K562 (cell line): ENCODE measurements around the gene CENPT. TPM values are rescaled to one million over a fixed set of nuclear protein-coding genes. Genes with fewer than 3 reads are reported as not detected.
A peak's percentile ranks its signal among the peaks of the same experiment; 100 is the strongest.

Experiments used
- ATF1 ChIP-seq, 2 experiments: fragments of 450-650 bp in 1 of 2; IDR thresholded peaks; 2 replicates each; pipeline ENCODE4 v1.6.1; 2016; ENCODE audit warnings: missing compliant biosample characterization in 1 of 2, missing genetic modification characterization in 1 of 2
- BHLHE40 ChIP-seq: IDR thresholded peaks from 2 replicates; pipeline ENCODE4 v1.6.1; 2011; ENCODE audit warnings: low read length, improper control_type of control experiment
- CBX5 ChIP-seq: IDR thresholded peaks from 2 replicates; pipeline ENCODE4 v1.6.1; 2014; ENCODE audit warnings: low read depth, borderline replicate concordance
- COPS2 ChIP-seq: fragments of 450-650 bp; conservative IDR thresholded peaks from 2 replicates; pipeline ENCODE4 v1.6.1; 2016; ENCODE audit warnings: mild to moderate bottlenecking, moderate library complexity
- FIP1L1 ChIP-seq: fragments of 200-400 bp; formaldehyde crosslinking; IDR thresholded peaks from 2 replicates; pipeline ENCODE4 v1.6.1; 2018; ENCODE audit warnings: mild to moderate bottlenecking, low read depth, low read length; ENCODE audit not compliant: poor library complexity, severe bottlenecking
- HMG20B ChIP-seq: fragments of 250-450 bp; sonication (Bioruptor Pico); IDR thresholded peaks from 2 replicates; pipeline ENCODE4 v1.5.0; 2021; ENCODE audit warnings: mild to moderate bottlenecking
- KAT7 ChIP-seq: sonication (generic); formaldehyde crosslinking; IDR thresholded peaks from 2 replicates; pipeline ENCODE4 v1.8.0; 2022; ENCODE audit warnings: missing genetic modification reagents, mild to moderate bottlenecking, borderline replicate concordance
- KDM2B ChIP-seq: fragments of 250-450 bp; sonication (Bioruptor Pico); IDR thresholded peaks from 2 replicates; pipeline ENCODE4 v1.8.0; 2021; ENCODE audit warnings: mild to moderate bottlenecking, moderate library complexity
- KLF10 ChIP-seq: fragments of 250-450 bp; sonication (Bioruptor Pico); IDR thresholded peaks from 2 replicates; pipeline ENCODE4 v1.6.1; 2021; ENCODE audit warnings: matching md5 sums
- MEF2A ChIP-seq: IDR thresholded peaks from 2 replicates; pipeline ENCODE4 v1.6.1; 2011; ENCODE audit warnings: low read depth, mild to moderate bottlenecking, low read length, moderate library complexity; ENCODE audit not compliant: control insufficient read depth
- MTA2 ChIP-seq: fragments of 450-650 bp; IDR thresholded peaks from 2 replicates; pipeline ENCODE4 v1.6.1; 2016; ENCODE audit warnings: low read depth
- NCOR1 ChIP-seq: fragments of 450-650 bp; IDR thresholded peaks from 2 replicates; pipeline ENCODE4 v1.6.1; 2016; ENCODE audit warnings: mild to moderate bottlenecking, moderate library complexity
- POLR2AphosphoS2 ChIP-seq: IDR thresholded peaks from 2 replicates; pipeline ENCODE4 v1.6.1; 2012; ENCODE audit warnings: low read length, improper control_type of control experiment
- SRSF1 ChIP-seq: fragments of 200-400 bp; formaldehyde crosslinking; IDR thresholded peaks from 2 replicates; pipeline ENCODE4 v1.6.1; 2017; ENCODE audit warnings: mild to moderate bottlenecking, low read depth, low read length, moderate library complexity
- TFAM ChIP-seq: fragments of 250-450 bp; sonication (Bioruptor Pico); conservative IDR thresholded peaks from 2 replicates; pipeline ENCODE4 v1.5.0; 2021; ENCODE audit warnings: mild to moderate bottlenecking, moderate library complexity
- TSC22D4 ChIP-seq: fragments of 450-650 bp; IDR thresholded peaks from 2 replicates; pipeline ENCODE4 v1.6.1; 2016; ENCODE audit warnings: missing genetic modification characterization, missing biosample characterization, control low read depth
- XRCC3 ChIP-seq: fragments of 450-650 bp; IDR thresholded peaks from 2 replicates; pipeline ENCODE4 v1.6.1; 2017; ENCODE audit warnings: mild to moderate bottlenecking, moderate library complexity
- ZFPM2 ChIP-seq: fragments of 250-450 bp; sonication (Bioruptor Pico); IDR thresholded peaks from 2 replicates; pipeline ENCODE4 v1.5.1; 2022; ENCODE audit warnings: mild to moderate bottlenecking
- ZNF217 ChIP-seq: sonication (generic); formaldehyde crosslinking; IDR thresholded peaks from 2 replicates; pipeline ENCODE4 v1.8.0; 2022; ENCODE audit warnings: mild to moderate bottlenecking, missing genetic modification reagents
- ZNF224 ChIP-seq: sonication (generic); formaldehyde crosslinking; IDR thresholded peaks from 2 replicates; pipeline ENCODE4 v1.8.0; 2022; ENCODE audit warnings: mild to moderate bottlenecking, missing genetic modification reagents
- ZNF586 ChIP-seq: fragments of 450-650 bp; formaldehyde crosslinking; conservative IDR thresholded peaks from 2 replicates; pipeline ENCODE4 v1.4.0; 2020; ENCODE audit warnings: mild to moderate bottlenecking, moderate library complexity
- ZNF75A ChIP-seq: fragments of 450-650 bp; formaldehyde crosslinking; IDR thresholded peaks from 2 replicates; pipeline ENCODE4 v1.4.0; 2020; ENCODE audit warnings: mild to moderate bottlenecking
- polyA plus RNA-seq, 8 experiments: library from polyadenylated mRNA; depleted of rRNA in 4 of 8; stranded (reverse) in 5 of 8; unstranded in 3 of 8; fragments of >200 nt; fragmentation: Nextera tagmentation in 2 of 8; fragmentation: Illumina TruSeq in 1 of 8; extraction: Ambion mirVana in 2 of 8; extraction: Trizol in 1 of 8; gene quantifications; 2 replicates each; pipeline versions ENCODE4 v1.2.1 to v1.2.3, GENCODE V29; 2011 to 2014; ENCODE audit warnings: inconsistent platforms in 1 of 8, missing spikeins in 1 of 8
- total RNA-seq, 7 experiments: library from RNA; depleted of rRNA in 6 of 7; stranded (reverse); fragments of >200 nt in 6 of 7; fragmentation: Illumina TruSeq in 2 of 7; extraction: Trizol in 2 of 7; gene quantifications; 2 replicates each; pipeline versions ENCODE4 v1.2.1 to v1.2.3, GENCODE V29; 2011 to 2021; ENCODE audit warnings: low replicate concordance in 1 of 7
- TF ChIP-seq, protein P1 (sequence below): fragments of 250-450 bp; sonication (Bioruptor Pico); IDR thresholded peaks from 2 replicates; pipeline ENCODE4 v1.9.0; 2021; ENCODE audit warnings: mild to moderate bottlenecking
- TF ChIP-seq, protein P2 (sequence below), 2 experiments: fragments of 450-650 bp in 1 of 2; sonication (generic) in 1 of 2; formaldehyde crosslinking in 1 of 2; IDR thresholded peaks in 1 of 2; conservative IDR thresholded peaks in 1 of 2; 2 replicates each; pipeline versions ENCODE4 v1.6.1 to v1.8.1; 2016 to 2023; ENCODE audit warnings: mild to moderate bottlenecking in 2 of 2, moderate library complexity in 2 of 2, inconsistent platforms in 1 of 2, missing genetic modification reagents in 1 of 2
- TF ChIP-seq, protein P3 (sequence below): conservative IDR thresholded peaks from 2 replicates; pipeline ENCODE4 v1.6.1; 2011; ENCODE audit warnings: low read depth, mild to moderate bottlenecking, low read length; ENCODE audit not compliant: control insufficient read depth
- TF ChIP-seq, protein P4 (sequence below), 3 experiments: IDR thresholded peaks in 2 of 3; conservative IDR thresholded peaks in 1 of 3; 2 replicates each; pipeline ENCODE4 v1.5.1; 2011 to 2012; ENCODE audit warnings: low read length in 3 of 3, mild to moderate bottlenecking in 3 of 3, control low read depth in 2 of 3, improper control_type of control experiment in 1 of 3, inconsistent platforms in 1 of 3, low read depth in 1 of 3, mixed read lengths in 1 of 3, moderate library complexity in 1 of 3; ENCODE audit not compliant: insufficient read depth in 2 of 3

The CENPT gene
- total and polyA plus RNA-seq, 9 of the 15 experiments (the other 6 are each of a cell fraction or from before 2014, with no cell fraction given), result 3.6 to 94.2 (median 44.1) TPM

DNA sequence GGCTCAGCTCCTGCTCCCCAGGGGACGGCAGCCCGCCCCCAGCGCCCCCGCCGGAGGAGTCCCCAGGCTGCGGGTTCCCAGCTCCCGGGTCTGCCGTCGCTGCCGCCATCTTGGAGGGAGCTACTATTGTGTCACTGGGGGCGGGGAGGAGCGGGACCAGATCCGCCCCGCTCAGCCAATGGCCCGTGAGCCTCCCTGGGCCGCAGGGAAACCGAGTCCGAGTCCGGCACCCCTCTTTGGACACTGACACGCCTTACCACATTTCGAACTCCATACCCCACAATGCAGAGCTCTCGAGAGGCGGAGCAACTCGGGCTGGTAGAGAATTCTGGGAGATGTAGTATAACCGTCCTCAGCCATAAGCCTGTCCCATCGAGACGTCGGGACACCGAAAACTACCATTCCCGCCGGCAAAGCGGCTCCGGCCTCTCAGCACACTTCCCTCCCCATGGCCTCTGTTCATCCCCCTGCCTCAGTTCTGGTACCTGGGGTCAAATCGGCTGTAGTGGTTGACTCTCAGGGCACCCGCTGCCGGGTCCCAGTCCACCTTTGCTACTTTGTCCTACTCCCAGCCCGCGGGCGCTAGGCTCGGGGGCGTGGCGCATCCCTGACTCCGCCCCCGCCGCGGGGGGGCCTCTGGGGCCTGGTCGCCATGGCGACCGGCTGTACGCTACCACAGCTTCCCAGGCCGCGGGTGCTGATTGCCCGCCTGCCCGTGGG lies 40.9 kb downstream of the CENPT start, which contains the start of the genes RANBP10 and TSNAXIP1 (continued):
- TF ChIP-seq ATF1 (CRISPR knock-in tag; IDR thresholded peaks at IDR 0.05) (no peak), ATF1 (tag; IDR thresholded peaks at IDR 0.05) (peak; percentile 89), TFAM (CRISPR knock-in tag) (no peak), POLR2AphosphoS2 (peak; percentile 38; the same call in 1 of the 2 replicates), ZNF217 (CRISPR knock-in tag) (no peak), COPS2 (no peak), HMG20B (CRISPR knock-in tag) (no peak), KAT7 (peak; percentile 41; the same call in 1 of the 2 replicates), ZNF75A (CRISPR knock-in tag) (no peak), MEF2A (no peak), KLF10 (no peak), CBX5 (no peak), NCOR1 (no peak), MTA2 (no peak), BHLHE40 (peak; percentile 56; the same call in 1 of the 2 replicates), SRSF1 (no peak), ZNF586 (no peak), FIP1L1 (no peak), XRCC3 (no peak), ZFPM2 (CRISPR knock-in tag) (no peak), TSC22D4 (no peak), ZNF224 (CRISPR knock-in tag) (no peak), KDM2B (no peak)
- TF ChIP-seq, protein P1, sequence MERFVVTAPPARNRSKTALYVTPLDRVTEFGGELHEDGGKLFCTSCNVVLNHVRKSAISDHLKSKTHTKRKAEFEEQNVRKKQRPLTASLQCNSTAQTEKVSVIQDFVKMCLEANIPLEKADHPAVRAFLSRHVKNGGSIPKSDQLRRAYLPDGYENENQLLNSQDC (CRISPR knock-in tag), result no peak
- TF ChIP-seq, protein P2, sequence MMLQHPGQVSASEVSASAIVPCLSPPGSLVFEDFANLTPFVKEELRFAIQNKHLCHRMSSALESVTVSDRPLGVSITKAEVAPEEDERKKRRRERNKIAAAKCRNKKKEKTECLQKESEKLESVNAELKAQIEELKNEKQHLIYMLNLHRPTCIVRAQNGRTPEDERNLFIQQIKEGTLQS (IDR thresholded peaks at IDR 0.05), result peak; percentile 30; the same call in 1 of the 2 replicates
- TF ChIP-seq, protein P2 (CRISPR knock-in tag; conservative IDR thresholded peaks at IDR 0.05), result no peak
- TF ChIP-seq, protein P3, sequence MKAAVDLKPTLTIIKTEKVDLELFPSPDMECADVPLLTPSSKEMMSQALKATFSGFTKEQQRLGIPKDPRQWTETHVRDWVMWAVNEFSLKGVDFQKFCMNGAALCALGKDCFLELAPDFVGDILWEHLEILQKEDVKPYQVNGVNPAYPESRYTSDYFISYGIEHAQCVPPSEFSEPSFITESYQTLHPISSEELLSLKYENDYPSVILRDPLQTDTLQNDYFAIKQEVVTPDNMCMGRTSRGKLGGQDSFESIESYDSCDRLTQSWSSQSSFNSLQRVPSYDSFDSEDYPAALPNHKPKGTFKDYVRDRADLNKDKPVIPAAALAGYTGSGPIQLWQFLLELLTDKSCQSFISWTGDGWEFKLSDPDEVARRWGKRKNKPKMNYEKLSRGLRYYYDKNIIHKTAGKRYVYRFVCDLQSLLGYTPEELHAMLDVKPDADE, result peak; percentile 100
- TF ChIP-seq, protein P4, sequence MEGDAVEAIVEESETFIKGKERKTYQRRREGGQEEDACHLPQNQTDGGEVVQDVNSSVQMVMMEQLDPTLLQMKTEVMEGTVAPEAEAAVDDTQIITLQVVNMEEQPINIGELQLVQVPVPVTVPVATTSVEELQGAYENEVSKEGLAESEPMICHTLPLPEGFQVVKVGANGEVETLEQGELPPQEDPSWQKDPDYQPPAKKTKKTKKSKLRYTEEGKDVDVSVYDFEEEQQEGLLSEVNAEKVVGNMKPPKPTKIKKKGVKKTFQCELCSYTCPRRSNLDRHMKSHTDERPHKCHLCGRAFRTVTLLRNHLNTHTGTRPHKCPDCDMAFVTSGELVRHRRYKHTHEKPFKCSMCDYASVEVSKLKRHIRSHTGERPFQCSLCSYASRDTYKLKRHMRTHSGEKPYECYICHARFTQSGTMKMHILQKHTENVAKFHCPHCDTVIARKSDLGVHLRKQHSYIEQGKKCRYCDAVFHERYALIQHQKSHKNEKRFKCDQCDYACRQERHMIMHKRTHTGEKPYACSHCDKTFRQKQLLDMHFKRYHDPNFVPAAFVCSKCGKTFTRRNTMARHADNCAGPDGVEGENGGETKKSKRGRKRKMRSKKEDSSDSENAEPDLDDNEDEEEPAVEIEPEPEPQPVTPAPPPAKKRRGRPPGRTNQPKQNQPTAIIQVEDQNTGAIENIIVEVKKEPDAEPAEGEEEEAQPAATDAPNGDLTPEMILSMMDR (IDR thresholded peaks at IDR 0.05 in 2 of 3, conservative IDR thresholded peaks at IDR 0.05 in 1 of 3; ENCODE audit: insufficient read depth in 2 of 3, low read depth in 1 of 3, low read length in 3 of 3), result no peak
